ENCODE results near the gene ACP4.

ACP4 gene

DNA sequence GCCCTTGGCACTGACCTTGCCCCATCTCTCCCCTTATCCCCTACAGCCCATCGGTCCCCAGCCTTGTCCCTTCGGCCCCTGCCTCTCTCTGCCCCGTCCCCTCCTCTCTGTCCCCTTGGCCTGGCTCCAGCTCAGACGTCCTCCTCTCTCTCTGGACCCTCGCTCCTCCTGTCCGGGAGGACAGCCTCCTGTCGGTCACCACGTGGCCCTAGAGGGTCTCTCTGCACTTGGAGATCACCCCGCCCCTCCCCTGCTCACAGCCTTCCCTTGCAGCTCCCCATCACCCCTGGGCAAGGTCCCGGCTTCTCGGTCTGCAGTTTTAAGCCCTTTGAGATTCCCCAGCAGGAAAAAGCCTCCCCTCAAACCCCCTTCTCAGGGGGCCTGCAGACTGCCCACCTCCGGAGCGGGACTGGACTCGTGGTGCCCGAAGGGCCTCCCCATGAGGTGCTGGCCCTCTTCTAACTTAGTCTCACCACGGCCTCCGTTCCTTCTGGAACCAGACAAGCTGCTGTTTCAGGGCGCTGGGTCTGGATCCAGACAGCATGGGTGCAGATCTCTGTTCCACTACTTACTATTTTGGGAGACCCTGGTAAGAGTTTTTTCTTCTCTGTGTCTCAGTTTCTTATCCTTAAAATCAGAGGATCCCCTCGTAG, 46.5 kb downstream of the ACP4 start:
- TF ChIP-seq CREB1 (IDR thresholded peaks at IDR 0.05; ENCODE audit: low read depth) = no peak

DNA sequence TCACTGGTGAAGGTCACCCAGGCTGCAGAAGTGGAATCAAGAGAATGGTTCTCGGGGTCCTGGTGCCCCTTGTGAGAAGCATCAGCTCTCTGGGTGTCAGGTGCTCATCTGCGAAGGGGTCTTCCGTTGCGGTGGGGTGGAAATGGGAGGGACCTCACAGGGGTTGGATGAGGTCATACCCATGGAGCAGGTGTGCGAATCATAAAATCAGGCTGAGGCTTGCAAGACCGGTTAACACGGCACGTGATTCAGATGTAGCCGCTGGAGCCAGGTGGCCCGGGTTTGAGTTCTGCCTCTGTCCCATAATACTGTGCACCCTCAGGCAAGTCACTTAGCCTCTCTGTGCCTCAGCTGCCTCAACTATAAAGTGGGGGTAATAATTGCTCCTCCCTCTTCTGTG, 47.1 kb downstream of the ACP4 start:
- TF ChIP-seq, protein P1, sequence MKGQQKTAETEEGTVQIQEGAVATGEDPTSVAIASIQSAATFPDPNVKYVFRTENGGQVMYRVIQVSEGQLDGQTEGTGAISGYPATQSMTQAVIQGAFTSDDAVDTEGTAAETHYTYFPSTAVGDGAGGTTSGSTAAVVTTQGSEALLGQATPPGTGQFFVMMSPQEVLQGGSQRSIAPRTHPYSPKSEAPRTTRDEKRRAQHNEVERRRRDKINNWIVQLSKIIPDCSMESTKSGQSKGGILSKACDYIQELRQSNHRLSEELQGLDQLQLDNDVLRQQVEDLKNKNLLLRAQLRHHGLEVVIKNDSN (IDR thresholded peaks at IDR 0.05) = peak; percentile 38
- TF ChIP-seq ZBTB7A (IDR thresholded peaks at IDR 0.05; ENCODE audit: low read depth) = no peak
- no peak for TF ChIP-seq EGR1 (IDR thresholded peaks at IDR 0.05)
- TF ChIP-seq, protein P2, sequence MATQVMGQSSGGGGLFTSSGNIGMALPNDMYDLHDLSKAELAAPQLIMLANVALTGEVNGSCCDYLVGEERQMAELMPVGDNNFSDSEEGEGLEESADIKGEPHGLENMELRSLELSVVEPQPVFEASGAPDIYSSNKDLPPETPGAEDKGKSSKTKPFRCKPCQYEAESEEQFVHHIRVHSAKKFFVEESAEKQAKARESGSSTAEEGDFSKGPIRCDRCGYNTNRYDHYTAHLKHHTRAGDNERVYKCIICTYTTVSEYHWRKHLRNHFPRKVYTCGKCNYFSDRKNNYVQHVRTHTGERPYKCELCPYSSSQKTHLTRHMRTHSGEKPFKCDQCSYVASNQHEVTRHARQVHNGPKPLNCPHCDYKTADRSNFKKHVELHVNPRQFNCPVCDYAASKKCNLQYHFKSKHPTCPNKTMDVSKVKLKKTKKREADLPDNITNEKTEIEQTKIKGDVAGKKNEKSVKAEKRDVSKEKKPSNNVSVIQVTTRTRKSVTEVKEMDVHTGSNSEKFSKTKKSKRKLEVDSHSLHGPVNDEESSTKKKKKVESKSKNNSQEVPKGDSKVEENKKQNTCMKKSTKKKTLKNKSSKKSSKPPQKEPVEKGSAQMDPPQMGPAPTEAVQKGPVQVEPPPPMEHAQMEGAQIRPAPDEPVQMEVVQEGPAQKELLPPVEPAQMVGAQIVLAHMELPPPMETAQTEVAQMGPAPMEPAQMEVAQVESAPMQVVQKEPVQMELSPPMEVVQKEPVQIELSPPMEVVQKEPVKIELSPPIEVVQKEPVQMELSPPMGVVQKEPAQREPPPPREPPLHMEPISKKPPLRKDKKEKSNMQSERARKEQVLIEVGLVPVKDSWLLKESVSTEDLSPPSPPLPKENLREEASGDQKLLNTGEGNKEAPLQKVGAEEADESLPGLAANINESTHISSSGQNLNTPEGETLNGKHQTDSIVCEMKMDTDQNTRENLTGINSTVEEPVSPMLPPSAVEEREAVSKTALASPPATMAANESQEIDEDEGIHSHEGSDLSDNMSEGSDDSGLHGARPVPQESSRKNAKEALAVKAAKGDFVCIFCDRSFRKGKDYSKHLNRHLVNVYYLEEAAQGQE (IDR thresholded peaks at IDR 0.05; ENCODE audit: low read depth) = no peak

DNA sequence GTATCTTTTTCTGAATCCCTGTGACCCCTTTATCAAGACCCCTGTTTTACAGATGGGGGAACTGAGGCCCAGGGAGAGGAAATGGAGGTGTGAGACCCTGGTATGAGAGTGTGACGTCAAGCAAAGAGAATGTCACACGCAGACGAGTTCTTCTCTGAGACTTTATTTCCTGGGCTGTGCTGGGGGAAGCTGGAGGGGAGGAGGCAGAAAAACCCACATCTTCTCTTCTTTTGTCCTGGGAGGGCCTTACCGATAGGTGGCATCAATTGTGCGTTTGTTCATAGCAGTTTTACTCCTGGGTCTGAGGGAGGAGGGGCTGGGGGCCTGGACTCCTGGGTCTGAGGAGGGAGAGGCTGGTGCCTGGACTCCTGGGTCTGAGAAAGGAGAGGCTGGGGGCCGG, 48.0 kb downstream of the ACP4 start:
- TF ChIP-seq EGR1 (IDR thresholded peaks at IDR 0.05) (no peak), RAD21 (IDR thresholded peaks at IDR 0.05; ENCODE audit: low read depth) (peak; percentile 7; the same call in 1 of the 2 replicates)

DNA sequence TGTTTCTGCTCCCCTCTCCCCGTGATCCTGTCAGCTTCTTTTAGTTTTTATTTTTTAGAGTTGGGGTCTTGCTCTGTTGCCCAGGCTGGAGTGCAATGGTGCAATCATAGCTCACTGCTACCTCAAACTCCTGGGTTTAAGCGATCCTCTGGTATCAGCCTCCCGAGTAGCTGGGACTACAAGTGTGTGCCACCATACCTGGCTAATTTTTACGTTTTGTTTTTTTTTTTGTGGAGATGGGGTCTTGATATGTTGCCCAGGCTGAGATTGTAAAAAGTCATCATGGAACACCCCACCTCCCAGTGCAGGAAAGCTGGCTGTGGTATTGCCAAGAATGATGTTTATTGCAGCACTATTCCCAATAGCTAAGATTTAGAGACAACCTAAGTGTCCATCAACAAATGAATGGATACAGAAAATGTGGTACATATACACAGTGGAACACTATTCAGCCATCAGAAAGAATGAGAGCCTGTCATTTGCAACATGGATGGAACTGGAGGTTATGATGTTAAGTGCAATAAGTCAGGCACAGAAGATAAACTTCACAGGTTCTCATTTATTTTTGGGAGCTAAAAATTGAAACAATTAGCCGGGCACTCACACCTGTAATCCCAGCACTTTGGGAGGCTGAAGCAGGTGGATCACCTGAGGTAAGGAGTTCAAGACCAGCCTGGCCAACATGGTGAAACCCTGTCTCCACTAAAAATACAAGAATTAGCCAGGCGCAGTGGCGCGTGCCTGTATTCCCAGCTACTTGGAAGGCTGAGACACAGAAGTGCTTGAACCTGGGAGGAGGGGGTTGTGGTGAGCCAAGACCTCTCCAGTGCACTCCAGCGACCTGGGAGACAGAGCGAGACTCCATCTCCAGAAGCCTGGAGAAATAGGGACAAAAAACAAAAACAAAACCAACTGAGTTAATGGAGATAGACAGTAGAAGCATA, 49.8 kb downstream of the ACP4 start:
- TF ChIP-seq RAD21 (IDR thresholded peaks at IDR 0.05; ENCODE audit: low read depth) (no peak), EP300 (IDR thresholded peaks at IDR 0.05; ENCODE audit: borderline replicate concordance) (no peak), NFIC (IDR thresholded peaks at IDR 0.05) (no peak), TAF1 (IDR thresholded peaks at IDR 0.05; ENCODE audit: low read depth) (no peak), ZBTB7A (IDR thresholded peaks at IDR 0.05; ENCODE audit: low read depth) (no peak), CREB1 (IDR thresholded peaks at IDR 0.05; ENCODE audit: low read depth) (no peak), YY1 (IDR thresholded peaks at IDR 0.05; ENCODE audit: low read depth) (no peak), CEBPB (IDR thresholded peaks at IDR 0.05) (no peak)
- TF ChIP-seq, protein P3, sequence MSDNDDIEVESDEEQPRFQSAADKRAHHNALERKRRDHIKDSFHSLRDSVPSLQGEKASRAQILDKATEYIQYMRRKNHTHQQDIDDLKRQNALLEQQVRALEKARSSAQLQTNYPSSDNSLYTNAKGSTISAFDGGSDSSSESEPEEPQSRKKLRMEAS (IDR thresholded peaks at IDR 0.05) = no peak
- TF ChIP-seq, protein P1 (IDR thresholded peaks at IDR 0.05) = no peak

DNA sequence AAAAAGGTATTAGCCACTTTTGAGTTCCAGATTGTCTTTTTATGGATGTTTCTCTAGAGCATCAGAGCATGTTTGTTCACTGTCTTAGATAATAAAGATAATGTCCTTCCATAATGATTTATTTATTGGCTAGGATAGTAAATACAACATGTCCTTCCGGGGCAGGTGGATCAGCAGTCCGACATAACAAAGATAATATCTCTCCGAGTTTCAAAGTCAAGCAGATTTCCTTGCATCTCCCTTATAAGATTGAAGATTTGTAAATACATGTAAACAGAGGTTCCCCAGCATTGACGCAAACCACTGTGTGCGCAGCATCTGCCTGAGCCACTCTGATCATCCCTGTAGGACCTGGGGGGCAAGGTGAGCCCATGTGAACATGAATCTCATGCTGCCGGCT, 51.9 kb downstream of the ACP4 start:
- TF ChIP-seq EP300 (IDR thresholded peaks at IDR 0.05; ENCODE audit: borderline replicate concordance) (no peak), NFIC (IDR thresholded peaks at IDR 0.05) (no peak), YY1 (IDR thresholded peaks at IDR 0.05; ENCODE audit: low read depth) (no peak), CREB1 (IDR thresholded peaks at IDR 0.05; ENCODE audit: low read depth) (no peak), TCF12 (IDR thresholded peaks at IDR 0.05; ENCODE audit: low read depth) (no peak), EGR1 (IDR thresholded peaks at IDR 0.05) (no peak), TAF1 (IDR thresholded peaks at IDR 0.05; ENCODE audit: low read depth) (no peak), CEBPB (IDR thresholded peaks at IDR 0.05) (no peak), TEAD4 (IDR thresholded peaks at IDR 0.05) (no peak)
- TF ChIP-seq, protein P1 (IDR thresholded peaks at IDR 0.05) = no peak
- TF ChIP-seq, protein P2 (IDR thresholded peaks at IDR 0.05; ENCODE audit: low read depth) = no peak

DNA sequence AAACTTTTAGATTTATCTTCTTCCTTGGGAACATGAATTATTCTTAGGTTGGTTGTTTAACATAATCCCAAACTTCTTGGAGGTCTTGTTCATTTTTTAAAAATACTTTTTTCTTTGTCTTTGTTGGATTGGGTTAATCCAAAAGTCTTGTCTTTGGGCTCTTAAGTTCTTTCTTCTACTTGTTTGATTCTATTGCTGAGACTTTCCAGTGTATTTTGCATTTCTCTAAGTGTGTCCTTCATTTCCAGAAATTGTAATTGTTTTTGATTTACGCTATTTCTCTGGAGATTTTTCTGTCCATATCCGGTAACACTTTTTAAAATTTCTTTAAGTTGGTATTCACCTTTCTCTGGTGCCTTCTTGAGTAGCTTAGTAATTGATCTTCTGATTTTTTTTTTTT, 53.0 kb downstream of the ACP4 start:
- TF ChIP-seq, protein P3 (IDR thresholded peaks at IDR 0.05) = no peak
- TF ChIP-seq, protein P1 (IDR thresholded peaks at IDR 0.05) = no peak
- TF ChIP-seq TAF1 (IDR thresholded peaks at IDR 0.05; ENCODE audit: low read depth) (no peak), EP300 (IDR thresholded peaks at IDR 0.05; ENCODE audit: borderline replicate concordance) (no peak), FOXM1 (IDR thresholded peaks at IDR 0.05; ENCODE audit: borderline replicate concordance, low read depth) (no peak), NFIC (IDR thresholded peaks at IDR 0.05) (no peak), CREB1 (IDR thresholded peaks at IDR 0.05; ENCODE audit: low read depth) (no peak), ZBTB7A (IDR thresholded peaks at IDR 0.05; ENCODE audit: low read depth) (no peak), TEAD4 (IDR thresholded peaks at IDR 0.05) (no peak), EGR1 (IDR thresholded peaks at IDR 0.05) (no peak)
- TF ChIP-seq, protein P2 (IDR thresholded peaks at IDR 0.05; ENCODE audit: low read depth) = no peak
